Stimulated activated CD4-positive, alpha-beta T cell treated with anti-CD3 and anti-CD28 coated beads, Interleukin-15, amount 100 ng/mL, for 1 hour (primary cell): ENCODE data around the gene CARHSP1.
"Not testable (repeated sequence)": the region's sequence is repeated elsewhere in the genome, so short reads cannot be mapped to it uniquely, and the experiment has no call there.

Experiments
- DNase-seq, 2 donors: peaks; one replicate each; pipeline ENCODE4 v3.0.0-alpha.2; 2020; ENCODE audit warnings: low read depth in 1 of 2, low spot score in 1 of 2

The CARHSP1 gene

DNA sequence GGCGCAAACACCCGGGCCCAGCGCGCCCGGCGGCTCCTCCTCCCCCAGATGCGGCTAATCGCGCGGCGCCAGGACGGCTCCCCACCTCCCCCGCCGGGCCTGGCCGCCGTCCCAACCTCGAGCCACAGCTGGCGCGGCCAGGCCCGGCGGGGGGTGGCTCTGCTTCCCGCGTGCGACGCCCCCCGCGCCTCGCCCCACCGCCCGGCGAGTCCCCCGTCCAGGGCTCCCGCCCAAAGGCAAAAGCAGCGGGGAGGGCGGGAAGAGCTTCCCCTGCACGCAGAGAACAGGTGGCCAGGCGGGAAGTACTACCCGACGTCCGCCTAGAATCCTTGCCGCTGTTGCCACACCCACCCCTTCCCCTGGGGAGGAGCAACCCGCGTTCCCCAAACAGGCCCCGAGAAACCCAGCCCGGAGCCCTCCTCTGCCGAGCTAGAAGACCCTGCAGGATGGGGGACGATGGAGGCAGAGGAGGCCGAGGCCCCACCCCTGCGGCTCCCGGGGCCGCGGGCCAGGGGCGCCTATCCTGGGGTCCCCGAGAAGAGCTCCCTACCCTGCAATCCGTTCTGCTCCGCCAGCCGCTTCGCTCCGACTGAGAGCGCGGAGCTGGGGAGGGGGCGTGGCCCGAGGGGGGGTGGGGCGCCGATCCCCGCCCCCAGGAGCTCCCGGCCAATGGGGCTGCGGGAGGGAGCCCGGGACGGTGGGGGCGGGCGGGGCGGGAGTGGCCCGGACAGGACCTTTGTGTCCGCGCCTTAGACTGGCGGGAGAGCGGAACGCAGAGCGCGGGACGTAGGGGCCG lies at the start of gene CARHSP1:
Gene CARHSP1, minus strand, starts transcription at position 591 of the 796 bp plus-strand sequence. CDS start 9,678 bp downstream, outside the sequence.
- peak; percentile 60 to 66 for DNase-seq

DNA sequence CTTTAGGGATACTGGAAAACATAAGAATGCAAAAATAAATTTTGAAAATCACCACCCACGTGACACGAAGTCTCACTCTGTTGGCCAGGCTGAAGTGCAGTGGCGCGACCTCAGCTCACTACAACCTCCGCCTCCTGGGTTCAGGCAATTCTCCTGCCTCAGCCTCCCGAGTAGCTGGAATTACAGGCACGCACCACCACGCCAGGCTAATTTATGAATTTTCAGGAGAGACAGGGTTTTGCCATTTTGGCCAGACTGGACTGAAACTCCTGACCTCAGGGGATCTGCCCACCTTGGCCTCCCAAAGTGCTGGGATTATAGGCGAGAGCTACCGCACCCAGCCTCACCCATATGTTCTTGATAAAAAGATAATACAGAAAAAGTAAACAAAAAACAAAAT lies 48.5 kb upstream of the CARHSP1 start:
- not testable (repeated sequence) for DNase-seq

DNA sequence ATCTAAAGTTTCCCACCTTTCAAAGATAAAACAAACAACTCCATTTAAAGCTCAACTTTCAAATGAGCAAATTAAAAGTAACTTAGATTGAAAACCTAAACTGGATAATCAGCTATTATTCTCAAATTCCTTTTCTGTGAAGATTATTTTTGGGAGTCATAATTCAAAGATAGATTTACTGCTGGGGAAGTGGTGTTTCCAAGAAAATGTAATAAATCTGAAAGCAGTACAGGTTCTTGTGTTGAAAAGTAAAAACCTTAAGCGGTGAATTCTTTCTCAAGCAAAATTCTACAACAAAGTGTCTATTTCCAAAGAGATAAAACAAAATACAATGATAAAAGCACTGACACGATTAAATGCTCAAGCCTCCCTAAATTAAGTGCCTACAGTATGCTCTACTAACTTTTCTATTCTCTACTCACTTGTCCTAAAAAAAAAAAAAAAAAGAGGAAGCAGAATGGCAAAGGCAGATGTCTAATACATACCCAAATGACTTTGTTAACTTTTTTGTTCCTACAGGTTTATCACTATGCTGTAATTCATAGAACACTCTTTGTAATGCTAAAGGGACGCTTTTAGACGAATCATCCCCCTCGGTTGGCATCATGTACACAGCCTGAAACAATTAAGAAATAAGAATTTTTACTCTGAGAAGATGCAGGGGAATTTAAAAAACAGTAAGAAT lies 47.9 kb upstream of the CARHSP1 start:
- DNase-seq, result no peak

DNA sequence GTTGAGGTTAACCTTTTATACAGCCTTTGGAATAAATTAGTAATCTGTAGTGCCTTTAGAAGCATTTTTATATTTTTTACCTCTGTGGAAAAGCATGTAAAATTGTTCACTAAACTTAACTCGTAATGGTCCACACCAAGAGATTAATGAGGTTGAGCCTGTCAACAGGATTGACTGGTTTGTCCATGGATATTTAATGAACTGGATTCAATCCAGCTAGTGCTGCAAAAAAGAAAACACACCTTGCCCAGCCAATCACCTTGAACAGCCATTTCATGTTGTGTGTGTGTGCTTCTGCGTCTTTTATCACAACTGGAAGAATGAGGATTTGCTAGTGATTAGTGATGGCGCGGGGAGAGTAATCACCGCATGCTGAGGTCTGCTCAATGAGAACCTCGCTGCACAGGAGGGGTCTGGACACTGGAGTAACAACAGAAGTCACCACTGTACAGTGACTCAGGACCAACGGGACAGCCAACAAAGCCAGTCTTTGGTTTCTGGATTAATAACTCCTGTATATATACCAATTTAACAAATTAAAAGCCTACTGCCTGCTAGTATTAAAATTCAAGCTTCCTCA lies 47.0 kb upstream of the CARHSP1 start:
- no peak for DNase-seq

DNA sequence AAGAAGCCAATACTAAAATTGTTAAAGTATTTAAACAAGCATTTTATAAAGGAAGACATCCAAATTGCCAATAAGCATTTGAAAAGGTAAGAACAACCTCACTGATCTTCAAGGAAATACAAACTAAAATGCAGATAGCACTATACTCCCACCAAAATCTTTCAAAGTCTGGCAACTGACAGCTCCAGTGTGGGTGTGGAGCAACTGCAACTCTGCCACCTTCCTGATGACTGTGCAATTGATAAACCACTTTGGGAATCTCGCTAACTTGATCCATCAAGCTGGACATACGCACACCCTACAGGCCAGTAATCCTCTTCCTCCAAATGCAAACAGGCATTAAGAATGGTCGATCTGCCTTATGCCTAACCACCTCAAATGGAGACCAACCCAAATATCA lies 45.3 kb upstream of the CARHSP1 start:
- DNase-seq, result no peak

DNA sequence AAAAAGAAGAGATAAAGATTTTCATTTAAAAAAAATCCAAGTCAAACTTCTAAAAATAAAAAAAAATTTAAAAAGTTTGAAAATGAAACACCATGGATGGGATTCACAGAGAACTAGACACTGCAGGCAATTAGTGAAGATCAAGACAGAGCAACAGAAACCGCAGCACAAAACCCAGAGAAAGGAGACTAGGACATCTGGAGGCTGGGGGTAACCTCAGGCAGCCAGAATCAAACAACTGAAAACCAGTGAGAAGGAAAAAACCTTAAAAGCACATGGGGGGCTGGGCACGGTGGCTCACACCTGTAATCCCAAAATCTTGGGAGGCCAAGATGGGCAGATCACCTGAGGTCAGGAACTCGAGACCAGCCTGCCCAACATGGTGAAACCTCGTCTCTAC lies 44.0 kb upstream of the CARHSP1 start:
- no peak for DNase-seq

DNA sequence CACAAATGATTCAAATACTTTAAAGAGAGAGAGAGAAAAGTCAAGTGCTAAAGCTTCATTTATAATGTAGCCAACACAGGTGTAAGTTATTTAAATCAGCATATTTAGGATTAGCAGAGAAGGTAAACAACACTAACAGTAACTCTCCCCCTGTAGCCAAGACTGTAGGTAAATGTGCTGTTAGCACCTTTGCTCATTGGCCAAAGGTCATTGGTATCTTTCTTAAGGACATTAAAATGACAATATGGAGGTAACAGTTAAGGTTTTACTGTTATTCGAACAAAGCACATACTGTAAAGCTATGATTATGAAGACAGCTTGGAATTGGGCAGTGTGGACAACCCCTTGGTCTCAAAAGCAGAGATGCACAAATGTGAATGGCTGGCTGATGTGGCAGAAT lies 42.0 kb upstream of the CARHSP1 start:
- no peak for DNase-seq

DNA sequence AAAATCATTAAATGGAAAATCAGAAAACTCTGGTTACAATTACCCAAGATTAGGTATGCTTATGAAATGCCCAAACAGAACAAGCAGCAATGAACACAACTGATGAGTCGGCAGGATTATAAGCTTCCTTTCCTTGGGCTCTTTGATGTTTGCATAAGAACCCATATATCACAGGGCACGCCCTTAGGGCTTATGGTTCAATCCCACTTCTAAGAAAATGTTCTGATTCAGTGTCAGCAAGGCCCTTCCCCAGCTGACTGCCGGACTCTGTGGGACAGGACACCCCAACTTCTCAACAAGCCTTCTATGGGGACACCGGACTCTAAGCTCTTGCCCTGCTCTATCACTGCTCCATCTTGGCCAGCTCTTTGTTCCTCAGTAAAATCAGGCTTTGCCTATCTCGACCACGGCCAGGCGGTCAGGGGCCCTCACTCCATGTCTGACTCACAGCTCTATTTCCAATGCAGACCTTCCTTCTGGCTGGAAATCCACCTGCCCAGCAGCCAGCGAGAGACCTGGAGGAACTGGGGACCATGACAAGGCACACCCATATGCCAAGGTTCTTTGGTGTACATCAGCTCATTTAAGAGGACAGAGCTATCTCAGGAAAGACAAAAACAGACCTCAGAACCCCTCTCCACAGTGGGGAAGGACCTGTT lies 40.1 kb upstream of the CARHSP1 start:
- no peak for DNase-seq

DNA sequence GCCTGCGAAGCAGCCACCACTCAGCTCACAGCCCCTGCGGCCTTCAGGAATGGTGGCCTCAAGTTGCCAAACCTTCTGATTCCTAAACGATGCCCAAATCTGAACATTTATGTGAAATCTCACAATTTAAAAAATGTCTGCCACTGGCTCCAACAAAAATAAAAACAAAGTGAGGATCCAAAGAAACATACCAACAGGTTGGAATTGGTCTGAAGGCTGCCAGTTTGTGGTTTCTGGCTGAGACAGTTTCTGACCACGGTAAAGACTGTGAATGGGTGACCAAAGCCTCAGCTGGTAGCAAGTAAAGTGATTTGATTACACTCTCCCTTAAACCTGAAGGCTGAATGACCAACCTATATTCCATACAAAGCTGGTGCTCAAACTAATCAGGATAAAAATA lies 38.3 kb upstream of the CARHSP1 start:
- DNase-seq, result no peak

DNA sequence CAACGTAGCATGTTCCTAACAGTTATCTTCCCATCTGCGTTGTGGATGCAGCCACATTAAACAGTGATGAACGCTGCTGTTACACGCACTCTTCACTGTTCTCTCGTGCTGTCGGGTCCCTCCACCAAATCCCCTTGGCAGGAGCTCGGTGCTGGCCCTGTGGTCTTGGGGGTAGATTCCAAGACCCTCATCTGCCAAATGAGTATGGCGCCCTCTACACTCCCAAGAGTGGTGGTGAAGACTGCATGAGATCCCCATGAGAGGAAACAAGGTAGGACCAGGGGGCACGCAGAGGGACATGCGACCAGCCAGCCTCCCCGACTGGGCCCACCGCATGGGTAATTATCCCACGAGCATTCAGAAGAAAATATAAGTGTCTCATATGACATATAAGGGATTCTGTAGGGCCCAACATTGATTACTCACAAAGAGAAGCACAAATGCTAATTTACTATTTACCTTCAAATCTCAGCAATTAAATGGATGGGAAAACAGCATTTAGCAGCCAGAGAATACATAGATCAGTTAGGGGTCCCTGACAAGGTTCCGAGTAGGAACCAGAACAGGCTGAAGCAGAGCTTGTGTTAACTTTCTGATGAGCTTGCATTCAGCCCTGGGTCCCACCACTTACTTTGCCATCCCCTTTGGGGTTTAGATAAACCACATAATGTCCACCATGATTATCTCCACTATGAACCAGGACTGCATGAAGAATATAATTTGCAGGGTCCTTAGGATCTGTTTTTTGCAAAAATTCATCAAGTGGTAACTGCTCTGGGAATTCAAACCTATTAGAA lies 37.2 kb upstream of the CARHSP1 start:
- DNase-seq, result no peak

DNA sequence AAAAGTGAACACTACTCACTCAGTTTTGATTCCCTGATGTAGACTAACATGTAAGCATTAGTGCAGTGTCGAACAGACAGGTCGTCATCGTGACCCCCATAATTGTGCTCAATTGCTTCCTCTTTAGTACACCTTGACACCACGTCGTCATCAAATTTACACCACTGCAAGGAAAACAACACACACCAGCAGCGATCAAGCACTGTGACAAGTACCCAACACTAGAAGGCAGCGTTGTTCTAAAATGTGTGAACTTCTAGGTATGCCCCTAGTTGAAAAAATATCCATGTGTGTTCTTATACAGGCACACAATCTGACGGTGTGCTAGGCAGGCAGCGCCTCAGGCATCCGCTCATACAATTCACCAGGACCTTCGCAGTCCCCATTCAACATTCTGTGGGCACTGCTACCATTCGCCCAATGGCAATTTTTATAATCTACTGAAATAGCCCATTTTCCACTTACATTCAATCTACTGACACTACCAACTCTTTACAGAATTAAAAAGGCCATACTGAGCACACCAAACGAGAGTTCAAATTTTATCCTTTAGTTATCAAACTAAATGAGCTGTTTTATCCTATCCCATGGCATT lies 36.5 kb upstream of the CARHSP1 start:
- no peak for DNase-seq

DNA sequence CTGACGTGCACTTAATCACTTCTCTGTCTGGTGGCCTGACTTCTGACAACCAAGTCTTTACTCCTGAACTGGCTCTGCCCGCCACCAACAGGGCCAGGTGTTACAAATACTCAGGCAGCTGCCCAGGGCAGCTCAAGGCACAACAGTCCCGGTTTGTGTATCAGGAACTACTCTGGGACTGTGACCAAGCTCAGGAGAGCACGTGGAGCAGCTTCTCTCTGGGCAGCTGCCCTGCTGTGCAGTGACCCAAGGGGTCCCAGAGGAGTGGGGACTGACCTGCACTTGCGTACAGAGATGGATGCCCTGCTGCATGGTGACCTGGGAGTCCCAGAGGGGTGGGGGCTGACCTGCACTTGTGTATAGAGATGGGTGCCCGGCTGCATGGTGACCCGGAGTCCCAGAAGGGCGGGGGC lies 35.2 kb upstream of the CARHSP1 start:
- no peak for DNase-seq

DNA sequence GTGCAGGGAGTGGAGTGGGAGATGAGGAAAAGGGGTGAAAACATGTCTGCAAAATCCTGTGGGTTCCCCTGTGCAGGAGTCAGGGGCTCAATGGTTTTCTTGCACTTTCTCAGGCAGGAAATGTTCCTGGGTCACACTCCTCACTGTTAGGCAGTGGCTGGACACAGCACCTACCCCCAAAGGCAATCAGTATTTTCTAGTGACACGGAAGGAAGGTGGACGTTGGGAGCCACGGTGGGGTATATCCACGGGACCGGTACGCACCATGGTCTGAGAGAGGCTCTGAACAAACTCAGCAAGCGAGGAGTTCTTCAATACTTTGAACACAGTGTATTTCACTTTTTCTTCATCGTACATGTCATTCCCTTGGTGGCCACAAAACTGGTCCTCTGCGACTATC lies 34.2 kb upstream of the CARHSP1 start:
- DNase-seq, result no peak

DNA sequence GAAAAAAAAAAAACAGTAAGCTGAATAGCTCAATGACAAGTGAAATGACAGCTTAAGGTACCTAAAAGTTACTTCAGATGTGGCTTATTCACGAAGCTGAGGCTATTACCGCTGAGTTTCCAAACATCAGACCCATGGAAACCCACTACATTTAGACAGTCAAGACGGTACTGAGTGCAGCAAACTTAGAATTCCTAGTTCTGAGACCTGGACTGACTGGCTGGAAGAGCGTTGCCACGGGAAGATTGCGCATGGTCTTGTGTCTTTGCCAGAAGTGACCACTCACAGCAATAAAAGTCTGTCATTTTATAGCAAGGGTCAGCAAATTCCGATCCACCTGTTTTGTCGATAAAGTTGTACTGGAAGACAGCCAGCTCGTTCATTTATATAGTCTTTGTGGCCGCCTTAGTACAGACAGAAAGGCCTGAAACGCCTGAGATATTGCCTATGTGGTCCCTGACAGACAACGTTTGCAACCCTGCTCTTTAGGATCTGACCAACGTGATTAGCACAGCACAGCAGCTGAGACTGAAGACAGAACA lies 32.6 kb upstream of the CARHSP1 start:
- DNase-seq, result no peak

DNA sequence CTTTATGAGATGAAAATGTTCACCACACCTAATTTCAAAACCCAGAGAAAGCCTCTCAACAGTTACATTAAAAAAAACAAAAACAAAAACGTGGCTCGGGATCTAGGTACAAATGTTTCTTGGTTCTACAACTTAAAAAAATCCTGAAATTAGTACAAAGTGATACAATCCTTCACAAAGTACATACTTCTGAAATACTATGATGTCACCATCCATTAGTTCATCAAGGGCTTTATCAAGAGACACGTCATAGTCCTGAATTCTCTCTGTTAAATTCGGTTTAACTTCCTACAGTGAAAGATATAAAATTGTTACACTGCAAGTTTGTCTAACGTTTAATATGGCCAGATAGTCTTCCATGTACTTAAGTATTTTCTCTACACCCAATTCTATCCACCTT lies 31.5 kb upstream of the CARHSP1 start:
- DNase-seq, result no peak

DNA sequence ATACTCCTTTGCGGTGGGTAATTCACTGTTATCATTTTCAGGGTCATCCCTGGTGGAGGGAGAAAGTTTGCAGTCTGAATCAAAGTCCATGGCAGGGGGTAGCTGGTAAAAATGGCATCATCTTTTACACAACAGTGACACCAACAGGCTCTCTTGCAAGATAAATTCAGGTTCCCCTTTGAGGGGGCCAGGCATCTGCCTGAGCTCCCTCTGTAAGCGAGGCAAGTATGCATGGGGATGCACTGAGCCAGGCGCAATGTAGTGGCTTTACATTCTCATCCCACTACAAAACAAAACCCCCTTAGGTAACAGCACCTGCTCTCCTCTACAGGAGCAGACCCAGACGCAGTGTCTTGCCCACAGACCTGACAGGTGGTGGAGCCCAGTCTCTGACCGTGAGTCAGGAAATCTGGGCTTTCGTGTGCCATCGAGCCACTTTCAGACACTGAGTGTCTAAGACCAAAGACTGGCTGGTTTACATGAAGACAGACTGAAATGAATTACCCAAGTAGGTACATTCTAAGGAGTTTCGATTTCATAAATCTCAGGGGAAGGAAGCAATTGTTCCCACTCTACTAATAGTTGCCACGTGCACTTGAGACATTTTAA lies 31.0 kb upstream of the CARHSP1 start:
- DNase-seq, result no peak

DNA sequence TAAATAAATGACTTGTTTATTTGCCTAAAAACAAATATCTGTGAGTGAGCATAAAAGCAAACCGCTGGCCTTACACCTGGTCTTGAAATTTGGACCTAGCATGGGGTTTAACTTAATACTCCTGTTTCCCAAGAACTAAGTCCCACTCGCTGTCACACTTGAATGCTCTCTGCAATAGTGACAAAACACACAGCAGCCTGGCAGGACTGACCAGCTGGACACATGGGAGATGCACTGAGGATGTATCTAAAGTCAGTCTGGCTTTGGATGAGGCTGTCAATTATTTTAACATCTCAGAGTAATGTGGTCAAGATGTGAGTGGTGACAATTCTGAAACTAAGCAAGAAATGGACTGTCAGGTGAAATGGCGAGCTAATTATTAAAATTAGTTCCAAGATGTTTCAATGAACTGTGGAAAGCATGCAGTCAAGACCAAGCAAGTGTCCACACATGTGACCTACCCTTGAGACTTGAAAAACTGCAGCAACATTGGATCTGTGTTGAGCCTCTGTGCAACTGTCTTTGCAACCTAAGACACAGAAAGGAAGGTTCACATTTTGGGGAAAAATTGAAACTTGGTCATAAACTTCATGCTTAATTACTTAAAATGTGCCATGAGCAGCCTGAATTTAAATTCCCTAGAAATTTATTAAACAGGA lies 30.0 kb upstream of the CARHSP1 start:
- no peak for DNase-seq

DNA sequence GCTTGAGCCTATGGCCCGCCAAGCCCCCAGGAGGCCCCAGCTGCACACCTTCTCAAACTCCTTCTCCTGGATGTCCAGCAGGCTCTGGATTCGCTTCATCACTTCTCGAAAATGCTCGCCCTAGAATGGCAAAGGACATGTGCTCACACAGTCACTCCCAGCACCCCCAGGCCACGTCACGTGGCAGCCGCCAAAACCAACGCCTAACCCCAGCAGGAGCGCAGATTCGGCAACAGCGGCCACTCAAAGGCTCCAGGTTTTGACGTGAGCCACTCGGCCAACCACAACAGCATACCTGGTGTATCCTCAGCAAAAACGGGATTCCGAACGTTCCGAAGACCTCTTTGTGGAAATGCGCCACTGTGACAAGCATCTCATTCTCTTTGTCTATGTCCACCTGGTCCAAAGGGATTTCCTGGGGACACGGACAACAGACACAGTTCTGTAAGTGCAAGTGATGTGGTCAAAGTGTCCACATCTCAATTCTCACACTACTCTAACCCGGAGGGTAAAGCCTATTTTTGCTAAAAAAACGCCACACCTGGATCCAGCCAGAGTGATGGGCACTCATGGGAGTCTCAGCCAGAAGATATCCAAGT lies 26.0 kb upstream of the CARHSP1 start:
- no peak for DNase-seq
